ENCODE measurements around the gene TRAPPC4.

Gene TRAPPC4

DNA sequence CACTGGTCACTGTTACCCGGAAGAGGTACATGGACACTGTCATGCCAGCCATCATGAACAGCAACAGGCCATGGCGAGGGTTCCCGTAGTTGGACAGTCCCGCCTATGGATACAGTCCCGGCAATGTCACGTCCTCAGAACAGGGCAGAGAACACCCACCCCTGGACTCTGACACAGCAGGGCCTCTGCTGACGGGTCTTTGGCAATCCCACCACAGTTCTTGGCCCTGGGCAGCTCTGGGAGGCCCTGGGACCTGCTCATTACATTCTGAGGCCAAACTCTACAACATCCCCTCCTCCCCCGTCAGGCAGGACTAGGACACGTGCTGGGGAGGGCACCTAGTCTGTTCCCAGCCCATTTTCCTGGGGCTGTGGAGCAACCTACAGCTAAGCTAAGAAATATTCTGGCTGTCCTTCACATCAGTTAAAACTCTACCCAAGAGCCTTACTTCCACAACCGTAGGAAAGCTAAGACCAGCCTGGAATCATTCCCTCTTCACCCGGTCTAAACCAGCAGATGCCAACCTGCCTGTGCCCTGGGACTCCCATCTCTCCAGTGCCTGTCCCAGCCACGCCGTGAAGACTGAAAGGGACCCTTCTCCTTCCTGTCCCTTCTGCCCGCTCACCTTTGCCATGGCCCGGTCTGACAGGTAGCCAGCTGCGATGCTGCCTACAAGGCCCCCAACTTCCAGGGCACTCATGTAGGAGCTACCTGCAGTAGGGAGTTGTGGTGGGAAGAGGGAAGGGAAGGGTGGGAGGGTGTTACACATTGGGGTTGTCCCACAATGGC is 7.6 kb downstream of the TRAPPC4 start:
- no peaks in the 10 kb centered on the region; the same call in 1 of the 2 replicates for H3K36me3 ChIP-seq (ENCODE audit: insufficient read depth)
- no peak overlapping the region for H3K9ac ChIP-seq
- no peak overlapping the region; the same call in 1 of the 2 replicates for H3K27ac ChIP-seq
- TF ChIP-seq CTCF (conservative IDR thresholded peaks at IDR 0.05; ENCODE audit: low read depth, low read length): no peak
- H2AFZ ChIP-seq (ENCODE audit: low read depth): no peak overlapping the region
- H3K4me1 ChIP-seq (ENCODE audit: low read depth, poor library complexity, severe bottlenecking): peaks cover 70% of the 10 kb centered on the region
- no peaks in the 10 kb centered on the region for H4K20me1 ChIP-seq (ENCODE audit: insufficient read depth)
- no peaks in the 10 kb centered on the region for H3K27me3 ChIP-seq (ENCODE audit: insufficient read depth, low read depth)
- no peak overlapping the region; the same call in 1 of the 2 replicates for H3K4me2 ChIP-seq
- H3K79me2 ChIP-seq (ENCODE audit: insufficient read depth, low read depth): peaks cover 48% of the 10 kb centered on the region
- no peak overlapping the region for H3K4me3 ChIP-seq (IDR thresholded peaks at IDR 0.05; ENCODE audit: insufficient read depth, low read depth, low read length)

DNA sequence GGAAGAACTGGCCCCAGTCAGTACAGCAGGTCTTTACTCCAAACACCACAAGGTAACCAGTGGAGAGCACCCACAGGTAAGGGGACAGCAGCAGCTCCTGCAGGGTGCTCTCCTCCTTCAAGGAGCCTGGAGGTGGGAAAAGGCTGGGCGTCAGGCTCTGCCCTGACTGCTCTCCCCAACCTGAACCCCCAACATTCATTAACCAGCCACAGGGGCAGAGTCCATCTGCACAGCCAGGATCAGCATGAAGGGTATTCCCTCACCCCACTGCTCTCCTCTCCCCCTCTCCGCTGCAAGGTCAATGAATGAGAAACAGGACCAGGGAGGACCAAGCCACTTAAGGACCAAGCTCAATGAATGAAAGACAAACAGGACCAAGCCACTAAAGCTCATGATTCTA is 8.4 kb downstream of the TRAPPC4 start:
- H3K27ac ChIP-seq: no peak overlapping the region
- peaks cover 62% of the 10 kb centered on the region for H3K4me1 ChIP-seq (ENCODE audit: low read depth, poor library complexity, severe bottlenecking)
- 0 out of 2 replicates have a peak overlapping the region, but pooled peaks have one; percentile 96 for H3K4me2 ChIP-seq
- peaks cover 40% of the 10 kb centered on the region for H3K79me2 ChIP-seq (ENCODE audit: insufficient read depth, low read depth)
- H3K9ac ChIP-seq: no peak overlapping the region
- no peaks in the 10 kb centered on the region for H3K27me3 ChIP-seq (ENCODE audit: insufficient read depth, low read depth)
- H4K20me1 ChIP-seq (ENCODE audit: insufficient read depth): no peaks in the 10 kb centered on the region
- no peak overlapping the region for H3K4me3 ChIP-seq (IDR thresholded peaks at IDR 0.05; ENCODE audit: insufficient read depth, low read depth, low read length)
- no peak overlapping the region for H2AFZ ChIP-seq (ENCODE audit: low read depth)
- no peak for TF ChIP-seq CTCF (conservative IDR thresholded peaks at IDR 0.05; ENCODE audit: low read depth, low read length)
- no peaks in the 10 kb centered on the region; the same call in 1 of the 2 replicates for H3K36me3 ChIP-seq (ENCODE audit: insufficient read depth)

- no peaks in the 10 kb centered on the region; the same call in 1 of the 2 replicates for H3K36me3 ChIP-seq (ENCODE audit: insufficient read depth)
- H2AFZ ChIP-seq (ENCODE audit: low read depth): no peak overlapping the region
- TF ChIP-seq CTCF (conservative IDR thresholded peaks at IDR 0.05; ENCODE audit: low read depth, low read length): no peak
- H4K20me1 ChIP-seq (ENCODE audit: insufficient read depth): no peaks in the 10 kb centered on the region
- H3K4me2 ChIP-seq: peak overlapping the region; percentile 96
- no peak overlapping the region; the same call in 1 of the 2 replicates for H3K9ac ChIP-seq
- H3K4me1 ChIP-seq (ENCODE audit: low read depth, poor library complexity, severe bottlenecking): peaks cover 58% of the 10 kb centered on the region
- H3K27ac ChIP-seq: peak overlapping the region; percentile 71; the same call in 1 of the 2 replicates
- H3K4me3 ChIP-seq (IDR thresholded peaks at IDR 0.05; ENCODE audit: insufficient read depth, low read depth, low read length): no peak overlapping the region
- H3K79me2 ChIP-seq (ENCODE audit: insufficient read depth, low read depth): peaks cover 36% of the 10 kb centered on the region
- H3K27me3 ChIP-seq (ENCODE audit: insufficient read depth, low read depth): no peaks in the 10 kb centered on the region
Measured at GRCh38 chr11:119027561-119028345, 9.2 kb downstream of the TRAPPC4 start.

- Histone ChIP-seq H3K9ac (peak overlapping the region; percentile 73; the same call in 1 of the 2 replicates), H3K4me2 (peak overlapping the region; percentile 96), H3K27me3 (ENCODE audit: insufficient read depth, low read depth) (no peaks in the 10 kb centered on the region), H3K36me3 (ENCODE audit: insufficient read depth) (no peaks in the 10 kb centered on the region; the same call in 1 of the 2 replicates), H4K20me1 (ENCODE audit: insufficient read depth) (no peaks in the 10 kb centered on the region), H2AFZ (ENCODE audit: low read depth) (no peak overlapping the region), H3K27ac (peak overlapping the region; percentile 71), H3K4me3 (IDR thresholded peaks at IDR 0.05; ENCODE audit: insufficient read depth, low read depth, low read length) (no peak overlapping the region), H3K79me2 (ENCODE audit: insufficient read depth, low read depth) (peaks cover 36% of the 10 kb centered on the region), H3K4me1 (ENCODE audit: low read depth, poor library complexity, severe bottlenecking) (peaks cover 51% of the 10 kb centered on the region)
- no peak for TF ChIP-seq CTCF (conservative IDR thresholded peaks at IDR 0.05; ENCODE audit: low read depth, low read length)
Measured at GRCh38 chr11:119028346-119029068, 9.9 kb downstream of the TRAPPC4 start.

Data from KMS-11 (cell line).